CD4-positive, alpha-beta T cell (primary cell): Measurements from ENCODE around the gene ZNF280C. TPM values are rescaled to one million over a fixed set of nuclear protein-coding genes. Genes with fewer than 3 reads are reported as not detected.
"Not testable (repeated sequence)": the region's sequence is repeated elsewhere in the genome, so short reads cannot be mapped to it uniquely, and the experiment has no call there.

Source experiments
- ATAC-seq: fragments of 200-7000 bp; cut with Tn5 transposase; one replicate; pipeline ENCODE4 v1.10.0; 2022; ENCODE audit warnings: mild to moderate bottlenecking; ENCODE audit not compliant: poor library complexity
- CTCF ChIA-PET: fragments of 350-600 bp; sonication (Branson Sonifier 250); formaldehyde crosslinking; loops from one replicate; lab custom pipeline; 2021; ENCODE audit warnings: antibody characterized with exemption, inconsistent platforms; lab: Charles Lee
- POLR2A ChIA-PET: fragments of 350-600 bp; sonication (Branson Sonifier 250); formaldehyde crosslinking; loops from one replicate; lab custom pipeline; 2021; ENCODE audit warnings: antibody characterized with exemption, inconsistent platforms; lab: Charles Lee
- DNase-seq, 14 experiments: peaks; one replicate each; pipeline ENCODE4 v3.0.0-alpha.2; 2013 to 2020; ENCODE audit warnings: mixed read lengths in 2 of 14
- H3K27ac ChIP-seq, 2 donors: one replicate each; pipeline versions ENCODE4 v1.5.1 to v1.7.0; 2013; ENCODE audit warnings: low read length in 2 of 2, low read depth in 1 of 2, mild to moderate bottlenecking in 1 of 2
- H3K27me3 ChIP-seq, 2 experiments: 1 replicate in 1 of 2; 2 replicates in 1 of 2; pipeline versions ENCODE4 v1.6.1 to v1.7.0; 2013; ENCODE audit warnings: low read length in 2 of 2, control low read depth in 1 of 2, mild to moderate bottlenecking in 1 of 2, moderate library complexity in 1 of 2; ENCODE audit not compliant: insufficient read depth in 2 of 2, control insufficient read depth in 1 of 2
- H3K36me3 ChIP-seq: one replicate; pipeline ENCODE4 v1.6.1; 2013; ENCODE audit warnings: low read length, control low read depth; ENCODE audit not compliant: insufficient read depth
- H3K4me1 ChIP-seq: one replicate; pipeline ENCODE4 v1.6.1; 2013; ENCODE audit warnings: low read length, control low read depth; ENCODE audit not compliant: insufficient read depth
- H3K4me3 ChIP-seq: one replicate; pipeline ENCODE4 v1.5.1; 2013; ENCODE audit warnings: mild to moderate bottlenecking, low read length, moderate library complexity
- H3K9me3 ChIP-seq, 2 experiments: 1 replicate in 1 of 2; 2 replicates in 1 of 2; pipeline versions ENCODE4 v1.6.1 to v1.7.0; 2013; ENCODE audit warnings: low read length in 2 of 2, mild to moderate bottlenecking in 2 of 2, control low read depth in 1 of 2, moderate library complexity in 1 of 2; ENCODE audit not compliant: control insufficient read depth in 1 of 2, insufficient read depth in 1 of 2
- H3K27ac Mint-ChIP-seq: one replicate; pipeline ENCODE4 v1.8.0; 2020; ENCODE audit warnings: mixed read lengths
- H3K27me3 Mint-ChIP-seq: one replicate; pipeline ENCODE4 v1.8.0; 2021; ENCODE audit warnings: mixed read lengths
- H3K36me3 Mint-ChIP-seq: one replicate; pipeline ENCODE4 v1.8.0; 2021; ENCODE audit warnings: low read depth, mixed read lengths
- H3K4me1 Mint-ChIP-seq: one replicate; pipeline ENCODE4 v1.8.0; 2021; ENCODE audit warnings: low read depth, mixed read lengths
- H3K4me3 Mint-ChIP-seq: one replicate; pipeline ENCODE4 v1.8.0; 2020; ENCODE audit warnings: mild to moderate bottlenecking, mixed read lengths
- H3K9me3 Mint-ChIP-seq: one replicate; pipeline ENCODE4 v1.8.0; 2020; ENCODE audit warnings: mixed read lengths
- CTCF ChIP-seq: fragments of 200-600 bp; IDR thresholded peaks from one replicate; pipeline ENCODE4 v1.8.0; 2022; ENCODE audit warnings: antibody characterized with exemption, mild to moderate bottlenecking
- intact Hi-C, 2 experiments: fragments of 100-400 bp; cut with DNase I in 1 of 2; cut with micrococcal nuclease in 1 of 2; formaldehyde crosslinking; loops; one replicate each; pipeline versions ENCODE4 v1.15.1 to v1.9.0; 2023 to 2025; cut with DNase I, micrococcal nuclease
- total RNA-seq, 174 experiments: library from RNA in 2 of 174; stranded (reverse) in 2 of 174; gene quantifications; one replicate each; pipeline ENCODE4 v1.2.3 and lab custom pipeline; 2021 to 2026

Gene ZNF280C
- total RNA-seq, 2 experiments from 2014 or later, result 3.7 to 4.2 TPM

GRCh38 chrX:130282151-130282550 is 13.5 kb upstream of the ZNF280C start:
- ATAC-seq, result no peak
- Mint-ChIP-seq H3K4me1 (no peaks in the 10 kb centered on the region), H3K27ac (no peak overlapping the region), H3K27me3 (no peaks in the 10 kb centered on the region), H3K4me3 (no peak overlapping the region), H3K9me3 (no peaks in the 10 kb centered on the region), H3K36me3 (no peaks in the 10 kb centered on the region)
- H3K27me3 ChIP-seq, result no peaks in the 10 kb centered on the region
- POLR2A ChIA-PET, result no interaction called here
- CTCF ChIA-PET, result no interaction called here
- no peak overlapping the region for H3K4me3 ChIP-seq
- no peaks in the 10 kb centered on the region for H3K36me3 ChIP-seq
- no peaks in the 10 kb centered on the region for H3K4me1 ChIP-seq
- TF ChIP-seq CTCF, result no peak
- no peak overlapping the region for H3K27ac ChIP-seq
- intact Hi-C loops, result no loop called here
- DNase-seq, result no peak
- H3K9me3 ChIP-seq, result no peaks in the 10 kb centered on the region

GRCh38 chrX:130280901-130281300 is 12.2 kb upstream of the ZNF280C start:
- H3K27me3 ChIP-seq, result no peaks in the 10 kb centered on the region
- no peaks in the 10 kb centered on the region for H3K9me3 ChIP-seq
- Mint-ChIP-seq H3K36me3 (no peaks in the 10 kb centered on the region), H3K4me1 (no peaks in the 10 kb centered on the region), H3K27ac (no peak overlapping the region), H3K4me3 (no peak overlapping the region), H3K27me3 (no peaks in the 10 kb centered on the region), H3K9me3 (no peaks in the 10 kb centered on the region)
- no peak overlapping the region for H3K4me3 ChIP-seq
- no peak for TF ChIP-seq CTCF
- intact Hi-C loops, result no loop called here
- H3K27ac ChIP-seq, result no peak overlapping the region
- no peaks in the 10 kb centered on the region for H3K36me3 ChIP-seq
- ATAC-seq (no peak), DNase-seq (no peak)
- POLR2A ChIA-PET, result no interaction called here
- no peaks in the 10 kb centered on the region for H3K4me1 ChIP-seq
- CTCF ChIA-PET, result no interaction called here

- H3K9me3 ChIP-seq, H3K27ac Mint-ChIP-seq, H3K4me1 Mint-ChIP-seq, H3K9me3 Mint-ChIP-seq, H3K4me3 Mint-ChIP-seq, ATAC-seq, H3K4me1 ChIP-seq, H3K36me3 Mint-ChIP-seq, H3K36me3 ChIP-seq, H3K4me3 ChIP-seq, H3K27me3 ChIP-seq, H3K27me3 Mint-ChIP-seq, H3K27ac ChIP-seq, DNase-seq, intact Hi-C loops, CTCF ChIA-PET, POLR2A ChIA-PET: not testable (repeated sequence)
Observed at GRCh38 chrX:130272253-130272652, 3.6 kb upstream of the ZNF280C start.

GRCh38 chrX:130269391-130269790 is 692 bp upstream of the ZNF280C start:
- POLR2A ChIA-PET, CTCF ChIA-PET: not testable (repeated sequence)

More at GRCh38 chrX:130269391-130269790, 692 bp upstream of the ZNF280C start:
- not testable (repeated sequence) for H3K36me3 ChIP-seq, H3K36me3 Mint-ChIP-seq, ATAC-seq, H3K4me1 ChIP-seq, H3K4me3 ChIP-seq, H3K27me3 ChIP-seq, H3K27me3 Mint-ChIP-seq, H3K4me3 Mint-ChIP-seq, H3K27ac ChIP-seq, H3K9me3 ChIP-seq, H3K9me3 Mint-ChIP-seq
- Mint-ChIP-seq H3K27ac (peak overlapping the region; percentile 84), H3K4me1 (peaks cover 19% of the 10 kb centered on the region)
- DNase-seq, result peak in 2 of 14 experiments; percentile 2 to 3
- intact Hi-C loops, result loop anchor here (2.0 to 5.0 kb wide), 3 partner anchors 69 to 135 kb away; partner anchors contain the start of genes RAB33A (in 1 of the 2) and SLC25A14 (in 1 of the 2)
